Right cardiac atrium (tissue), 5 donors: Measurements from ENCODE around the gene OR13F1. TPM values are rescaled to one million over a fixed set of nuclear protein-coding genes. Genes with fewer than 3 reads are reported as not detected.

Source experiments
- ATAC-seq, 2 donors: fragments of 200-7000 bp; cut with Tn5 transposase; one replicate each; pipeline versions ENCODE4 v1.8.0 to v1.9.1; 2020; ENCODE audit warnings: moderate library complexity in 2 of 2, mild to moderate bottlenecking in 1 of 2
- DNase-seq, 3 donors: peaks; one replicate each; pipeline ENCODE4 v3.0.0-alpha.2; 2020
- H3K27ac ChIP-seq: one replicate; pipeline ENCODE4 v1.5.1; 2013; ENCODE audit warnings: mild to moderate bottlenecking, low read length, control low read depth, moderate library complexity
- H3K27me3 ChIP-seq: one replicate; pipeline ENCODE4 v1.6.1; 2013; ENCODE audit not compliant: control insufficient read depth, insufficient read depth
- H3K4me1 ChIP-seq: one replicate; pipeline ENCODE4 v1.6.1; 2013; ENCODE audit warnings: low read length; ENCODE audit not compliant: control insufficient read depth, insufficient read depth
- H3K4me3 ChIP-seq: one replicate; pipeline ENCODE4 v1.5.1; 2013; ENCODE audit warnings: low read length, control low read depth
- H3K9me3 ChIP-seq: one replicate; pipeline ENCODE4 v1.6.1; 2013; ENCODE audit warnings: low read length; ENCODE audit not compliant: control insufficient read depth
- WGBS: extraction: QIAGEN DNeasy Blood & Tissue Kit; methylation state at CpG from one replicate; pipeline ENCODE4 v1.1.7; 2013; 5-methylcytosine and 5-hydroxymethylcytosine counted together
- intact Hi-C, 4 donors: fragments of 100-400 bp; cut with DNase I; formaldehyde crosslinking; loops; one replicate each; pipeline versions ENCODE4 v1.11.0 to v1.14.0; 2022 to 2023
- polyA plus RNA-seq: library from polyadenylated mRNA; stranded (reverse); fragments of 200-250 nt; gene quantifications from one replicate; pipeline ENCODE4 v1.2.3, GENCODE V29; 2013
- total RNA-seq, 4 donors: library from RNA; stranded (reverse); fragmentation: NEBNext Ultra II Directional; extraction: Animal tissue kit (Norgen Biotek cat#: 25700); gene quantifications; one replicate each; pipeline ENCODE4 v1.2.1, GENCODE V29; 2021
- donor health status: healthy with polysubstance abuse.
- donor health status: DM: no; HTN: yes; CAD: no.
- donor health status: DM: no; HTN: no; CAD: no.
- donor health status: DM: no; HTN: yes; CAD: no; lungs with severe emphysema.
- donor health status: DM: yes; HTN: yes; CAD: no.

OR13F1 gene
- total and polyA plus RNA-seq, 5 donors: not detected

GRCh38 chr9:104536756-104537155 lies 32.7 kb downstream of the OR13F1 start, which contains the start of gene OR13C3:
Gene OR13C3 (minus strand): TSS chr9:104536856. CDS start chr9:104536723, 133 bp downstream.
- ATAC-seq: no peak
- Histone ChIP-seq H3K4me3 (no peak within 1 kb of the TSS), H3K27ac (no peak within 1 kb of the TSS), H3K27me3 (no peaks in the 10 kb centered on the region), H3K9me3 (no peaks in the 10 kb centered on the region), H3K4me1 (no peaks in the 10 kb centered on the region)
- intact Hi-C loops: no loop called here
- 88% methylated on average over 5 of the region's 5 CpGs for WGBS
- DNase-seq: no peak

GRCh38 chr9:104539275-104539674 lies 35.2 kb downstream of the OR13F1 start:
- Histone ChIP-seq H3K9me3 (no peaks in the 10 kb centered on the region), H3K27me3 (no peaks in the 10 kb centered on the region), H3K4me1 (no peaks in the 10 kb centered on the region), H3K27ac (no peak overlapping the region), H3K4me3 (no peak overlapping the region)
- intact Hi-C loops: no loop called here
- no peak for DNase-seq
- no peak for ATAC-seq
- 45% methylated on average over 1 of the region's 1 CpG for WGBS

DNA sequence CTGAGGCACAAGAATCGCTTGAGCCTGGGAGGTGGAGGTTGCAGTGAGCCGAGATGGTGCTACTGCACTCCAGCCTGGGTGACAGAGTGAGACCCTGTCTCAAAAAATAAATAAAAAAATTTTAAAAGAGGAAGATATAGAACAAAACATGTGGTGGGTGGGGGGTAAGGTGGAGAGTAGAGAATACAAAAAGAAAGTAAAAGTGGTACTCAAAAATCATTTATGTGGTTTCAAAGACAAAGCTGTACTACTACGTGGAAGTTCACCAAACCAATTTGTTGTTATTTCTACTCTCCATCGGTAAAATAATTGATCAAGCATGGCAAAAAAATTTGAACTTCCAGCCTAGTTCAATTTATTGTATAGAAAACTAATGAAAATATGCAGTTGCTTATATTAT lies 40.6 kb downstream of the OR13F1 start:
- H3K27ac ChIP-seq: no peak overlapping the region
- 87% methylated on average over 4 of the region's 4 CpGs for WGBS
- intact Hi-C loops: no loop called here

GRCh38 chr9:104553261-104553660 lies 49.2 kb downstream of the OR13F1 start:
- H3K9me3 ChIP-seq: no peaks in the 10 kb centered on the region
- no peaks in the 10 kb centered on the region for H3K27me3 ChIP-seq
- DNase-seq: no peak
- no peak for ATAC-seq
- intact Hi-C loops: no loop called here
- H3K4me1 ChIP-seq: no peaks in the 10 kb centered on the region
- H3K27ac ChIP-seq: no peak overlapping the region
- no peak overlapping the region for H3K4me3 ChIP-seq
- 25% methylated on average over 1 of the region's 1 CpG for WGBS

More for the DNA sequence above, 40.6 kb downstream of the OR13F1 start:
- ATAC-seq: no peak
- H3K27me3 ChIP-seq: no peaks in the 10 kb centered on the region
- H3K4me3 ChIP-seq: no peak overlapping the region
- no peaks in the 10 kb centered on the region for H3K4me1 ChIP-seq
- DNase-seq: no peak
- no peaks in the 10 kb centered on the region for H3K9me3 ChIP-seq

Other genes with a start within 250 kb of the OR13F1 start
- gene OR13C4, start 22.9 kb downstream of the OR13F1 start, total RNA-seq: not detected
- not detected for gene OR13C4, start 22.9 kb downstream of the OR13F1 start, polyA plus RNA-seq
- not detected for gene OR13C3, start 32.6 kb downstream of the OR13F1 start, total RNA-seq
- not detected for gene OR13C3, start 32.6 kb downstream of the OR13F1 start, polyA plus RNA-seq
- not detected for gene OR13C8, start 64.9 kb downstream of the OR13F1 start, total RNA-seq
- gene OR13C8, start 64.9 kb downstream of the OR13F1 start, polyA plus RNA-seq: not detected
- not detected for gene OR13C5, start 95.2 kb downstream of the OR13F1 start, total RNA-seq
- not detected for gene OR13C5, start 95.2 kb downstream of the OR13F1 start, polyA plus RNA-seq
- gene OR13C2, start 101.4 kb downstream of the OR13F1 start, total RNA-seq: not detected
- gene OR13C2, start 101.4 kb downstream of the OR13F1 start, polyA plus RNA-seq: not detected
- not detected for gene OR13C9, start 113.9 kb downstream of the OR13F1 start, total RNA-seq
- not detected for gene OR13C9, start 113.9 kb downstream of the OR13F1 start, polyA plus RNA-seq
- not detected for gene OR13D1, start 190.3 kb downstream of the OR13F1 start, total RNA-seq
- not detected for gene OR13D1, start 190.3 kb downstream of the OR13F1 start, polyA plus RNA-seq
- gene NIPSNAP3A, start 243.4 kb downstream of the OR13F1 start, total RNA-seq: 10 to 100 TPM; 14.3 to 23.0 (median 19.2) TPM
- gene NIPSNAP3A, start 243.4 kb downstream of the OR13F1 start, polyA plus RNA-seq: 25.5 TPM